HepG2 (cell line): ENCODE results near the gene RUNDC1. TPM values are rescaled to one million over a fixed set of nuclear protein-coding genes. Genes with fewer than 3 reads are reported as not detected.
A peak's percentile ranks its signal among the peaks of the same experiment; 100 is the strongest.

Experiments used
- ATRX ChIP-seq: sonication (generic); formaldehyde crosslinking; IDR thresholded peaks from 2 replicates; pipeline ENCODE4 v1.4.0; 2020; ENCODE audit warnings: missing genetic modification reagents, borderline replicate concordance
- DRAP1 ChIP-seq: IDR thresholded peaks from 2 replicates; pipeline ENCODE4 v1.6.1; 2016; ENCODE audit warnings: missing genetic modification reagents, missing compliant biosample characterization
- EP300 ChIP-seq, 3 experiments: sonication (generic) in 1 of 3; formaldehyde crosslinking in 1 of 3; IDR thresholded peaks; 2 replicates each; pipeline versions ENCODE4 v1.5.1 to v1.6.1; 2011 to 2020; ENCODE audit warnings: low read depth in 2 of 3, low read length in 2 of 3, borderline replicate concordance in 1 of 3, improper control_type of control experiment in 1 of 3, mild to moderate bottlenecking in 1 of 3, missing genetic modification reagents in 1 of 3, moderate library complexity in 1 of 3
- FUBP1 ChIP-seq: sonication (generic); formaldehyde crosslinking; IDR thresholded peaks from 2 replicates; pipeline ENCODE4 v1.5.1; 2020; ENCODE audit warnings: missing genetic modification reagents, mild to moderate bottlenecking, borderline replicate concordance
- KAT8 ChIP-seq: IDR thresholded peaks from 2 replicates; pipeline ENCODE4 v1.6.1; 2016; ENCODE audit warnings: missing genetic modification reagents, missing compliant biosample characterization
- KDM6A ChIP-seq: IDR thresholded peaks from 2 replicates; pipeline ENCODE4 v1.6.1; 2016; ENCODE audit warnings: low read depth
- KLF12 ChIP-seq: sonication (generic); formaldehyde crosslinking; IDR thresholded peaks from 2 replicates; pipeline ENCODE4 v1.4.0; 2020; ENCODE audit warnings: missing genetic modification reagents, borderline replicate concordance
- KLF16 ChIP-seq, 2 experiments: sonication (generic) in 1 of 2; formaldehyde crosslinking in 1 of 2; IDR thresholded peaks; 2 replicates each; pipeline versions ENCODE4 v1.6.1 to v1.8.0; 2016 to 2023; ENCODE audit warnings: missing genetic modification reagents in 2 of 2, missing compliant biosample characterization in 1 of 2
- MAX ChIP-seq: IDR thresholded peaks from 2 replicates; pipeline ENCODE4 v1.6.1; 2012; ENCODE audit warnings: inconsistent platforms
- POLR2A ChIP-seq, 2 experiments: IDR thresholded peaks; 2 replicates each; pipeline ENCODE4 v1.6.1; 2011; ENCODE audit warnings: low read depth in 2 of 2, low read length in 2 of 2, mild to moderate bottlenecking in 1 of 2, moderate library complexity in 1 of 2; ENCODE audit not compliant: insufficient read depth in 1 of 2
- RARA ChIP-seq: IDR thresholded peaks from 2 replicates; pipeline ENCODE4 v1.6.1; 2016; ENCODE audit warnings: missing genetic modification reagents, missing compliant biosample characterization
- RBM22 ChIP-seq: fragments of 200-400 bp; formaldehyde crosslinking; optimal IDR thresholded peaks from 2 replicates; pipeline ENCODE3; 2017; ENCODE audit warnings: mild to moderate bottlenecking, low read length, moderate library complexity
- RNF219 ChIP-seq: sonication (generic); formaldehyde crosslinking; IDR thresholded peaks from 2 replicates; pipeline ENCODE4 v1.5.0; 2020; ENCODE audit warnings: mild to moderate bottlenecking, missing genetic modification reagents
- SATB2 ChIP-seq: sonication (generic); formaldehyde crosslinking; IDR thresholded peaks from 2 replicates; pipeline ENCODE4 v1.5.0; 2020; ENCODE audit warnings: missing genetic modification reagents
- SNAPC2 ChIP-seq: sonication (generic); formaldehyde crosslinking; IDR thresholded peaks from 2 replicates; pipeline ENCODE4 v1.8.1; 2022; ENCODE audit warnings: mild to moderate bottlenecking, missing genetic modification reagents
- ZBTB38 ChIP-seq: sonication (generic); formaldehyde crosslinking; IDR thresholded peaks from 2 replicates; pipeline ENCODE4 v1.5.1; 2020; ENCODE audit warnings: mild to moderate bottlenecking, missing genetic modification reagents
- ZNF136 ChIP-seq: sonication (generic); formaldehyde crosslinking; IDR thresholded peaks from 2 replicates; pipeline ENCODE4 v1.8.1; 2022; ENCODE audit warnings: low read depth, mild to moderate bottlenecking, moderate library complexity, missing genetic modification reagents
- ZNF180 ChIP-seq: sonication (generic); formaldehyde crosslinking; IDR thresholded peaks from 2 replicates; pipeline ENCODE4 v1.4.0; 2020; ENCODE audit warnings: low read depth, missing genetic modification reagents, borderline replicate concordance
- ZNF510 ChIP-seq: sonication (generic); formaldehyde crosslinking; IDR thresholded peaks from 2 replicates; pipeline ENCODE4 v1.4.0; 2020; ENCODE audit warnings: low read depth, mild to moderate bottlenecking, missing genetic modification reagents
- ZNF672 ChIP-seq: sonication (generic); formaldehyde crosslinking; IDR thresholded peaks from 2 replicates; pipeline ENCODE4 v1.8.1; 2022; ENCODE audit warnings: missing genetic modification reagents
- ZNF768 ChIP-seq: sonication (generic); formaldehyde crosslinking; IDR thresholded peaks from 2 replicates; pipeline ENCODE4 v1.4.0; 2020; ENCODE audit warnings: missing genetic modification reagents
- ZXDC ChIP-seq: sonication (generic); formaldehyde crosslinking; IDR thresholded peaks from 2 replicates; pipeline ENCODE4 v1.5.0; 2020; ENCODE audit warnings: mild to moderate bottlenecking, missing genetic modification reagents
- polyA plus RNA-seq, 8 experiments: library from polyadenylated mRNA; depleted of rRNA in 3 of 8; stranded (reverse) in 7 of 8; unstranded in 1 of 8; fragments of >200 nt; fragmentation: Illumina TruSeq in 4 of 8; extraction: Trizol in 4 of 8; gene quantifications; 2 replicates each; pipeline versions ENCODE4 v1.2.1 to v1.2.3, GENCODE V29; 2011 to 2016; ENCODE audit warnings: low read depth in 4 of 8, missing spikeins in 1 of 8, mixed read lengths in 1 of 8; ENCODE audit not compliant: insufficient read depth in 1 of 8
- total RNA-seq, 5 experiments: library from RNA; depleted of rRNA; stranded (reverse); fragments of >200 nt; fragmentation: Illumina TruSeq; extraction: Trizol; gene quantifications; 2 replicates each; pipeline ENCODE4 v1.2.3, GENCODE V29; 2016; ENCODE audit warnings: low read depth in 1 of 5

RUNDC1 gene
- total and polyA plus RNA-seq, 2 of the 13 experiments (the other 11 are each of a cell fraction or from before 2014, with no cell fraction given): 10.3 to 11.4 TPM

GRCh38 chr17:42979511-42980273, 673 bp upstream of the RUNDC1 start, which contains the start of gene PTGES3L (continued):
- TF ChIP-seq ZXDC (CRISPR knock-in tag) (no peak), KAT8 (CRISPR knock-in tag) (0 out of 2 replicates have a peak, but pooled peaks have one; percentile 61), POLR2A (IDR thresholded peaks at IDR 0.05; ENCODE audit: insufficient read depth in 1 of 2, low read depth in 2 of 2, low read length in 2 of 2) (peak; percentile 51 to 57; a peak in 2 of 4 replicates), KLF16 (CRISPR knock-in tag; IDR thresholded peaks at IDR 0.05) (no peak), ZNF672 (CRISPR knock-in tag) (no peak), FUBP1 (CRISPR knock-in tag) (no peak), KLF12 (no peak), KDM6A (CRISPR knock-in tag) (no peak), SNAPC2 (CRISPR knock-in tag) (0 out of 2 replicates have a peak, but pooled peaks have one; percentile 57), ATRX (CRISPR knock-in tag) (no peak), DRAP1 (CRISPR knock-in tag) (no peak; the same call in 1 of the 2 replicates), SATB2 (CRISPR knock-in tag) (no peak), ZNF510 (CRISPR knock-in tag) (no peak), RBM22 (no peak), ZNF180 (CRISPR knock-in tag) (no peak), EP300 (IDR thresholded peaks at IDR 0.05; ENCODE audit: low read depth in 2 of 2, low read length in 2 of 2) (peak in 1 of 2 experiments; percentile 25; a peak in 1 of 4 replicates), EP300 (CRISPR knock-in tag; IDR thresholded peaks at IDR 0.05; ENCODE audit: borderline replicate concordance) (peak; percentile 10; the same call in 1 of the 2 replicates), MAX (peak; percentile 27; the same call in 1 of the 2 replicates), RARA (CRISPR knock-in tag) (no peak), ZNF768 (no peak), ZBTB38 (CRISPR knock-in tag) (peak; percentile 94), RNF219 (no peak), ZNF136 (no peak)
